HepG2 (cell line): ENCODE results near the gene COQ3. TPM values are rescaled to one million over a fixed set of nuclear protein-coding genes. Genes with fewer than 3 reads are reported as not detected.

ENCODE experiments used
- GPN1 ChIP-seq: sonication (generic); formaldehyde crosslinking; IDR thresholded peaks from 2 replicates; pipeline ENCODE4 v1.5.1; 2020; ENCODE audit warnings: missing genetic modification reagents, borderline replicate concordance
- IKZF4 ChIP-seq: sonication (generic); formaldehyde crosslinking; IDR thresholded peaks from 2 replicates; pipeline ENCODE4 v1.5.1; 2020; ENCODE audit warnings: borderline replicate concordance, mild to moderate bottlenecking, low read depth, missing genetic modification reagents; ENCODE audit errors: not compliant biosample characterization
- ISX ChIP-seq: sonication (generic); formaldehyde crosslinking; conservative IDR thresholded peaks from 2 replicates; pipeline ENCODE4 v1.5.0; 2020; ENCODE audit warnings: missing genetic modification reagents
- MXI1 ChIP-seq: IDR thresholded peaks from 3 replicates; pipeline ENCODE4 v1.6.1; 2012; ENCODE audit warnings: low read depth, low read length, inconsistent platforms, borderline replicate concordance
- RFXAP ChIP-seq: sonication (generic); formaldehyde crosslinking; IDR thresholded peaks from 2 replicates; pipeline ENCODE4 v1.4.0; 2020; ENCODE audit warnings: missing genetic modification reagents, borderline replicate concordance
- SOX13 ChIP-seq, 3 experiments: fragments of 450-650 bp in 1 of 3; sonication (generic) in 1 of 3; formaldehyde crosslinking in 1 of 3; IDR thresholded peaks in 2 of 3; conservative IDR thresholded peaks in 1 of 3; 2 replicates each; pipeline versions ENCODE4 v1.5.0 to v1.6.1; 2016 to 2020; ENCODE audit warnings: antibody characterized with exemption in 1 of 3, mild to moderate bottlenecking in 1 of 3, missing compliant biosample characterization in 1 of 3, missing genetic modification reagents in 1 of 3, moderate library complexity in 1 of 3
- TSC22D2 ChIP-seq: sonication (generic); formaldehyde crosslinking; IDR thresholded peaks from 2 replicates; pipeline ENCODE4 v1.5.1; 2020; ENCODE audit warnings: missing genetic modification reagents, mild to moderate bottlenecking, borderline replicate concordance
- U2AF2 ChIP-seq: fragments of 200-400 bp; formaldehyde crosslinking; IDR thresholded peaks from 2 replicates; pipeline ENCODE4 v1.6.1; 2017; ENCODE audit warnings: low read depth, mild to moderate bottlenecking, low read length
- ZBTB8A ChIP-seq: sonication (generic); formaldehyde crosslinking; IDR thresholded peaks from 2 replicates; pipeline ENCODE4 v1.4.0; 2020; ENCODE audit warnings: mild to moderate bottlenecking, low read depth, missing genetic modification reagents, borderline replicate concordance
- ZNF484 ChIP-seq: sonication (generic); formaldehyde crosslinking; IDR thresholded peaks from 2 replicates; pipeline ENCODE4 v1.5.1; 2020; ENCODE audit warnings: mild to moderate bottlenecking, low read depth, missing genetic modification reagents, borderline replicate concordance
- ZNF546 ChIP-seq: sonication (generic); formaldehyde crosslinking; conservative IDR thresholded peaks from 2 replicates; pipeline ENCODE4 v1.8.1; 2023; ENCODE audit warnings: mild to moderate bottlenecking, missing genetic modification reagents
- ZNF777 ChIP-seq: sonication (generic); formaldehyde crosslinking; IDR thresholded peaks from 2 replicates; pipeline ENCODE4 v1.4.0; 2020; ENCODE audit warnings: missing genetic modification reagents
- polyA plus RNA-seq, 8 experiments: library from polyadenylated mRNA; depleted of rRNA in 3 of 8; stranded (reverse) in 7 of 8; unstranded in 1 of 8; fragments of >200 nt; fragmentation: Illumina TruSeq in 4 of 8; extraction: Trizol in 4 of 8; gene quantifications; 2 replicates each; pipeline versions ENCODE4 v1.2.1 to v1.2.3, GENCODE V29; 2011 to 2016; ENCODE audit warnings: low read depth in 4 of 8, missing spikeins in 1 of 8, mixed read lengths in 1 of 8; ENCODE audit not compliant: insufficient read depth in 1 of 8
- total RNA-seq, 5 experiments: library from RNA; depleted of rRNA; stranded (reverse); fragments of >200 nt; fragmentation: Illumina TruSeq; extraction: Trizol; gene quantifications; 2 replicates each; pipeline ENCODE4 v1.2.3, GENCODE V29; 2016; ENCODE audit warnings: low read depth in 1 of 5
- TF ChIP-seq, protein P1 (sequence below): IDR thresholded peaks from 2 replicates; pipeline ENCODE4 v1.6.1; 2016; ENCODE audit warnings: missing biosample characterization, missing genetic modification reagents, low read depth
- TF ChIP-seq, protein P2 (sequence below): sonication (generic); formaldehyde crosslinking; IDR thresholded peaks from 2 replicates; pipeline ENCODE4 v1.5.0; 2020; ENCODE audit warnings: missing genetic modification reagents, mild to moderate bottlenecking, borderline replicate concordance
- TF ChIP-seq, protein P3 (sequence below): sonication (generic); formaldehyde crosslinking; IDR thresholded peaks from 2 replicates; pipeline ENCODE4 v1.5.0; 2020; ENCODE audit warnings: mild to moderate bottlenecking, missing genetic modification reagents
- TF ChIP-seq, protein P4 (sequence below): sonication (generic); formaldehyde crosslinking; IDR thresholded peaks from 2 replicates; pipeline ENCODE4 v1.4.0; 2020; ENCODE audit warnings: missing genetic modification reagents
- TF ChIP-seq, protein P5 (sequence below): sonication (generic); formaldehyde crosslinking; IDR thresholded peaks from 2 replicates; pipeline ENCODE4 v1.4.0; 2020; ENCODE audit warnings: missing genetic modification reagents
- TF ChIP-seq, protein P6 (sequence below): sonication (generic); formaldehyde crosslinking; conservative IDR thresholded peaks from 2 replicates; pipeline ENCODE4 v1.8.1; 2023; ENCODE audit warnings: missing genetic modification reagents

COQ3 gene
- total and polyA plus RNA-seq, 2 of the 13 experiments (the other 11 are each of a cell fraction or from before 2014, with no cell fraction given): 5.3 to 20.5 TPM

DNA sequence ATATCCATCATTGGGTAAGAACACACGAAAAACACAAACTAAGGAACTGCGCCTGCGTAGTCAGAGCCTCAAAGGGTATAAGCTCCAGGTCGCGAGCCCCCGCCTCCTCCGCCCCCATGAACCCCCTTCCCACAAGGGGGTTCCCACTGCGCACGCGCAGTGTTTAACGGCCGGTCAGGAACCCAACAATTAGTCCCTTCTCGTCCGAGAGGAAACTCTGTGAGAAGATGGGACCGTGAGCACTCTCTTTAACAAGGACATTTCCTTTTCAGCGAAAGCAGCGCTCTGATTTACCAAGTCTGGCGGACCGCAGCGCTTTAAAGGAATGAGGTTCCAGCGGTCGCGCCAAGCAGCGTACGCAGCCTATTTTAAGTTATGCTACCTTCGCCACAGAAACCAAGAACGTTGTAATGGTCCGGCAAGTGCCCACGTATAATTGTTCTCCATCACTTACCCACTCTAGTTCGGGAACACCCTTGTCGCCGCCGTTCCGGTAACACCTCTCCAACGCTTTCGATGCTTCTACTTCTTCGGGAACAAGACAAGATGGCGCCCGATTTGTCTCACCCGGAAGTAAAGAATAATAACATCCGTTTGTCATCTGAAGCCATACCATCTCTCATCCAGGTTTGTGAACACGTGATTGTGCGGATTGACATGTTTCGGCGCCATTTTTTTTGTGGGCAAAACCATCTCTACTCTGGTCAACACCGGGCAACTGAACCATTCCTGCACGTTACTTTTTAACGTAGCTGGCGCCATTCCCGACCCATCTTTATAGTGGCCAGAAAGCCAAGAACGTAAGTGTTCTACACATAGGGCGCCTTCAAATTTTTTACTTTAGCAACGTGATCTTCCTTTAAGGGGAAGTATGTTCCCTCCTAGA is 31.0 kb upstream of the COQ3 start, which contains the start of gene PNISR (continued):
- TF ChIP-seq, protein P1, sequence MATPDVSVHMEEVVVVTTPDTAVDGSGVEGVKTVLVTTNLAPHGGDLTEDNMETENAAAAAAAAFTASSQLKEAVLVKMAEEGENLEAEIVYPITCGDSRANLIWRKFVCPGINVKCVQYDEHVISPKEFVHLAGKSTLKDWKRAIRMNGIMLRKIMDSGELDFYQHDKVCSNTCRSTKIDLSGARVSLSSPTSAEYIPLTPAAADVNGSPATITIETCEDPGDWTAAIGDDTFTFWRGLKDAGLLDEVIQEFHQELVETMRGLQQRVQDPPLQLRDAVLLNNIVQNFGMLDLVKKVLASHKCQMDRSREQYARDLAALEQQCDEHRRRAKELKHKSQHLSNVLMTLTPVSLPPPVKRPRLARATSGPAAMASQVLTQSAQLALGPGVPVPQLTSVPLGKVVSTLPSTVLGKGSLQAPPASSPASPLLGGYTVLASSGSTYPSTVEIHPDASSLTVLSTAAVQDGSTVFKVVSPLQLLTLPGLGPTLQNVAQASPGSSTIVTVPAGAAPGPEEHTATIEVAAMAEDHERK (CRISPR knock-in tag): no peak
- TF ChIP-seq ZNF484 (CRISPR knock-in tag) (no peak), ZNF777 (no peak; the same call in 1 of the 2 replicates), ZNF546 (no peak), U2AF2 (no peak), GPN1 (CRISPR knock-in tag) (no peak), TSC22D2 (no peak), IKZF4 (no peak), MXI1 (peak; percentile 78; the same call in 2 of the 3 replicates), ISX (CRISPR knock-in tag) (0 out of 2 replicates have a peak, but pooled peaks have one; percentile 44), RFXAP (CRISPR knock-in tag) (peak; percentile 53; the same call in 1 of the 2 replicates), ZBTB8A (0 out of 2 replicates have a peak, but pooled peaks have one; percentile 49), SOX13 (IDR thresholded peaks at IDR 0.05) (0 out of 2 replicates have a peak, but pooled peaks have one; percentile 29), SOX13 (CRISPR knock-in tag; conservative IDR thresholded peaks at IDR 0.05 in 1 of 2, IDR thresholded peaks at IDR 0.05 in 1 of 2) (no peak)
- TF ChIP-seq, protein P2, sequence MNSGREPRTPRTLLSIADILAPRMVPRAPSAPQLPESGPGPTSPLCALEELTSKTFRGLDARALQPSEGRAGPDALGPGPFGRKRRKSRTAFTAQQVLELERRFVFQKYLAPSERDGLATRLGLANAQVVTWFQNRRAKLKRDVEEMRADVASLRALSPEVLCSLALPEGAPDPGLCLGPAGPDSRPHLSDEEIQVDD (CRISPR knock-in tag): no peak
- TF ChIP-seq, protein P3, sequence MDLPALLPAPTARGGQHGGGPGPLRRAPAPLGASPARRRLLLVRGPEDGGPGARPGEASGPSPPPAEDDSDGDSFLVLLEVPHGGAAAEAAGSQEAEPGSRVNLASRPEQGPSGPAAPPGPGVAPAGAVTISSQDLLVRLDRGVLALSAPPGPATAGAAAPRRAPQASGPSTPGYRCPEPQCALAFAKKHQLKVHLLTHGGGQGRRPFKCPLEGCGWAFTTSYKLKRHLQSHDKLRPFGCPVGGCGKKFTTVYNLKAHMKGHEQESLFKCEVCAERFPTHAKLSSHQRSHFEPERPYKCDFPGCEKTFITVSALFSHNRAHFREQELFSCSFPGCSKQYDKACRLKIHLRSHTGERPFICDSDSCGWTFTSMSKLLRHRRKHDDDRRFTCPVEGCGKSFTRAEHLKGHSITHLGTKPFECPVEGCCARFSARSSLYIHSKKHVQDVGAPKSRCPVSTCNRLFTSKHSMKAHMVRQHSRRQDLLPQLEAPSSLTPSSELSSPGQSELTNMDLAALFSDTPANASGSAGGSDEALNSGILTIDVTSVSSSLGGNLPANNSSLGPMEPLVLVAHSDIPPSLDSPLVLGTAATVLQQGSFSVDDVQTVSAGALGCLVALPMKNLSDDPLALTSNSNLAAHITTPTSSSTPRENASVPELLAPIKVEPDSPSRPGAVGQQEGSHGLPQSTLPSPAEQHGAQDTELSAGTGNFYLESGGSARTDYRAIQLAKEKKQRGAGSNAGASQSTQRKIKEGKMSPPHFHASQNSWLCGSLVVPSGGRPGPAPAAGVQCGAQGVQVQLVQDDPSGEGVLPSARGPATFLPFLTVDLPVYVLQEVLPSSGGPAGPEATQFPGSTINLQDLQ (CRISPR knock-in tag): no peak
- TF ChIP-seq, protein P4, sequence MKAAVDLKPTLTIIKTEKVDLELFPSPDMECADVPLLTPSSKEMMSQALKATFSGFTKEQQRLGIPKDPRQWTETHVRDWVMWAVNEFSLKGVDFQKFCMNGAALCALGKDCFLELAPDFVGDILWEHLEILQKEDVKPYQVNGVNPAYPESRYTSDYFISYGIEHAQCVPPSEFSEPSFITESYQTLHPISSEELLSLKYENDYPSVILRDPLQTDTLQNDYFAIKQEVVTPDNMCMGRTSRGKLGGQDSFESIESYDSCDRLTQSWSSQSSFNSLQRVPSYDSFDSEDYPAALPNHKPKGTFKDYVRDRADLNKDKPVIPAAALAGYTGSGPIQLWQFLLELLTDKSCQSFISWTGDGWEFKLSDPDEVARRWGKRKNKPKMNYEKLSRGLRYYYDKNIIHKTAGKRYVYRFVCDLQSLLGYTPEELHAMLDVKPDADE (CRISPR knock-in tag): no peak
- TF ChIP-seq, protein P5, sequence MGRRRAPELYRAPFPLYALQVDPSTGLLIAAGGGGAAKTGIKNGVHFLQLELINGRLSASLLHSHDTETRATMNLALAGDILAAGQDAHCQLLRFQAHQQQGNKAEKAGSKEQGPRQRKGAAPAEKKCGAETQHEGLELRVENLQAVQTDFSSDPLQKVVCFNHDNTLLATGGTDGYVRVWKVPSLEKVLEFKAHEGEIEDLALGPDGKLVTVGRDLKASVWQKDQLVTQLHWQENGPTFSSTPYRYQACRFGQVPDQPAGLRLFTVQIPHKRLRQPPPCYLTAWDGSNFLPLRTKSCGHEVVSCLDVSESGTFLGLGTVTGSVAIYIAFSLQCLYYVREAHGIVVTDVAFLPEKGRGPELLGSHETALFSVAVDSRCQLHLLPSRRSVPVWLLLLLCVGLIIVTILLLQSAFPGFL (CRISPR knock-in tag): no peak
- TF ChIP-seq, protein P6, sequence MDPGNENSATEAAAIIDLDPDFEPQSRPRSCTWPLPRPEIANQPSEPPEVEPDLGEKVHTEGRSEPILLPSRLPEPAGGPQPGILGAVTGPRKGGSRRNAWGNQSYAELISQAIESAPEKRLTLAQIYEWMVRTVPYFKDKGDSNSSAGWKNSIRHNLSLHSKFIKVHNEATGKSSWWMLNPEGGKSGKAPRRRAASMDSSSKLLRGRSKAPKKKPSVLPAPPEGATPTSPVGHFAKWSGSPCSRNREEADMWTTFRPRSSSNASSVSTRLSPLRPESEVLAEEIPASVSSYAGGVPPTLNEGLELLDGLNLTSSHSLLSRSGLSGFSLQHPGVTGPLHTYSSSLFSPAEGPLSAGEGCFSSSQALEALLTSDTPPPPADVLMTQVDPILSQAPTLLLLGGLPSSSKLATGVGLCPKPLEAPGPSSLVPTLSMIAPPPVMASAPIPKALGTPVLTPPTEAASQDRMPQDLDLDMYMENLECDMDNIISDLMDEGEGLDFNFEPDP (CRISPR knock-in tag): 0 out of 2 replicates have a peak, but pooled peaks have one; percentile 63
